Stimulated activated CD4-positive, alpha-beta T cell treated with anti-CD3 and anti-CD28 coated beads, Interleukin-4, amount 100 ng/mL, for 4 hours (primary cell): Measurements from ENCODE around the gene POU3F3.

Experiments used
- DNase-seq, 2 experiments: peaks; one replicate each; pipeline ENCODE4 v3.0.0-alpha.2; 2020

Gene POU3F3

GRCh38 chr2:104862058-104862941 is 8.4 kb downstream of the POU3F3 start:
- DNase-seq: no peak

GRCh38 chr2:104863146-104863467 is 9.2 kb downstream of the POU3F3 start:
- DNase-seq: no peak

GRCh38 chr2:104863468-104864279 is 9.8 kb downstream of the POU3F3 start:
- DNase-seq: no peak

GRCh38 chr2:104864280-104865095 is 10.6 kb downstream of the POU3F3 start:
- no peak for DNase-seq

GRCh38 chr2:104865096-104865470 is 11.2 kb downstream of the POU3F3 start:
- no peak for DNase-seq

GRCh38 chr2:104866122-104866864 is 12.4 kb downstream of the POU3F3 start:
- no peak for DNase-seq

- no peak for DNase-seq
Observed at GRCh38 chr2:104866883-104867812, 13.2 kb downstream of the POU3F3 start.

GRCh38 chr2:104867813-104868504 is 14.0 kb downstream of the POU3F3 start:
- DNase-seq: no peak

- DNase-seq: no peak
Observed at GRCh38 chr2:104868505-104868866, 14.6 kb downstream of the POU3F3 start.

- no peak for DNase-seq
Observed at GRCh38 chr2:104870100-104870975, 16.4 kb downstream of the POU3F3 start.

- no peak for DNase-seq
Observed at GRCh38 chr2:104871649-104871971, 17.7 kb downstream of the POU3F3 start.

- no peak for DNase-seq
Observed at GRCh38 chr2:104871972-104872865, 18.3 kb downstream of the POU3F3 start.

GRCh38 chr2:104872866-104873688 is 19.2 kb downstream of the POU3F3 start:
- peak; percentile 25 to 31 for DNase-seq

GRCh38 chr2:104873689-104874054 is 19.8 kb downstream of the POU3F3 start:
- no peak for DNase-seq

- no peak for DNase-seq
Observed at GRCh38 chr2:104874230-104874629, 20.3 kb downstream of the POU3F3 start.

GRCh38 chr2:104875262-104875661 is 21.3 kb downstream of the POU3F3 start:
- no peak for DNase-seq

GRCh38 chr2:104876606-104877570 is 23.0 kb downstream of the POU3F3 start:
- no peak for DNase-seq
